ENCODE measurements around the gene CFB.

The CFB gene

DNA sequence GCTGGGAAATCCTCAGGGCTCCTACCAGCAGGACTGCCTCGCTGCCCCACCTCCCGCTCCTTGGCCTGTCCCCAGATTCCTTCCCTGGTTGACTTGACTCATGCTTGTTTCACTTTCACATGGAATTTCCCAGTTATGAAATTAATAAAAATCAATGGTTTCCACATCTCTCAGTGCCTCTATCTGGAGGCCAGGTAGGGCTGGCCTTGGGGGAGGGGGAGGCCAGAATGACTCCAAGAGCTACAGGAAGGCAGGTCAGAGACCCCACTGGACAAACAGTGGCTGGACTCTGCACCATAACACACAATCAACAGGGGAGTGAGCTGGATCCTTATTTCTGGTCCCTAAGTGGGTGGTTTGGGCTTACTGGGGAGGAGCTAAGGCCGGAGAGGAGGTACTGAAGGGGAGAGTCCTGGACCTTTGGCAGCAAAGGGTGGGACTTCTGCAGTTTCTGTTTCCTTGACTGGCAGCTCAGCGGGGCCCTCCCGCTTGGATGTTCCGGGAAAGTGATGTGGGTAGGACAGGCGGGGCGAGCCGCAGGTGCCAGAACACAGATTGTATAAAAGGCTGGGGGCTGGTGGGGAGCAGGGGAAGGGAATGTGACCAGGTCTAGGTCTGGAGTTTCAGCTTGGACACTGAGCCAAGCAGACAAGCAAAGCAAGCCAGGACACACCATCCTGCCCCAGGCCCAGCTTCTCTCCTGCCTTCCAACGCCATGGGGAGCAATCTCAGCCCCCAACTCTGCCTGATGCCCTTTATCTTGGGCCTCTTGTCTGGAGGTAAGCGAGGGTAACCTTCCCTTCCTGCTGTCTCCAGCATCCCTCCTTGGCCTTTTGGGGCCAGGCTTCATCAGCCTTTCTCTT is at the start of gene CFB:
Gene CFB, plus strand, starts transcription at position 589 of the 863 bp plus-strand sequence. Its CDS starts 127 bp downstream, at position 716.
- peak within 1 kb of the TSS; percentile 36 for H3K4me3 ChIP-seq (ENCODE audit: control insufficient read depth, low read depth, low read length)
- DNase-seq (ENCODE audit: low read depth): peak; percentile 46
- no peak for TF ChIP-seq CTCF (IDR thresholded peaks at IDR 0.05; ENCODE audit: control insufficient read depth, insufficient read depth, low read depth, low read length, missing control alignments)

- DNase-seq (ENCODE audit: low read depth): no peak
- TF ChIP-seq CTCF (IDR thresholded peaks at IDR 0.05; ENCODE audit: control insufficient read depth, insufficient read depth, low read depth, low read length, missing control alignments): no peak
- peak overlapping the region; percentile 71 for H3K4me3 ChIP-seq (ENCODE audit: control insufficient read depth, low read depth, low read length)
Measured at GRCh38 chr6:31896493-31896855, 49.4 kb upstream of the CFB start.

- no peak for DNase-seq (ENCODE audit: low read depth)
- peak overlapping the region; percentile 71 for H3K4me3 ChIP-seq (ENCODE audit: control insufficient read depth, low read depth, low read length)
- TF ChIP-seq CTCF (IDR thresholded peaks at IDR 0.05; ENCODE audit: control insufficient read depth, insufficient read depth, low read depth, low read length, missing control alignments): no peak
Measured at GRCh38 chr6:31896856-31897611, 48.9 kb upstream of the CFB start.

GRCh38 chr6:31897612-31898382 is 48.1 kb upstream of the CFB start, which contains the start of gene EHMT2:
Gene EHMT2 (minus strand): TSS chr6:31897698. CDS start chr6:31897677, 21 bp downstream.
- TF ChIP-seq CTCF (IDR thresholded peaks at IDR 0.05; ENCODE audit: control insufficient read depth, insufficient read depth, low read depth, low read length, missing control alignments): no peak
- no peak for DNase-seq (ENCODE audit: low read depth)
- H3K4me3 ChIP-seq (ENCODE audit: control insufficient read depth, low read depth, low read length): peak within 1 kb of the TSS; percentile 71

DNA sequence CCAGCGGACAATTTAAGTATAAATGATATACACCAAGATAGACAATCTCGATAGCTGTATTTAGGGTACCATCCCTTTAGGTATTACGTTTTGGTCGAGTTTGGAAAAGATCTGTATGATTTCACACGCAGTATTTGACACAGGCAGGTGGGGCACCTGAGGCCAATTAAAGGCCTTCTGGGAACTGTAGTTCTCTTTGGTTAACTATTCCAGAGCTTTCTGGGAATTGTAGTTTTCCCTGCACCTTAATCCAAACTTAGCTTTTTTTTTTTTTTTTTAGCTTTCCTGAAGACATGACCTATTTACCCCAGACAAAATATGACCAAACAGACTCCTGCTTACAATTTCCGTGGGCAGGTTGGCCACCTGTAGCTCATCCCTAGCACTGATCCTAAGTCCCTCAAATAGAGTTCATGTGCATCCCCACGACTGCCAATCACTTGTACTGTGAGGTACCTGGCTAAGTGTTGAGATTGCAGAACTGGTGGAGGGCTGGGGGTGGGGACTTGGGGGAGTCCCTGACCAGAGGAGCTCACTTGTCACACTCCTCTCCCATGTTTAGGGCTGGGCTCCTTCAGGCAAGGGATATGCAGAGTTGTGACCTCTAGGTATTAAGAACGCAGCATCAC is 47.4 kb upstream of the CFB start:
- H3K4me3 ChIP-seq (ENCODE audit: control insufficient read depth, low read depth, low read length): peak overlapping the region; percentile 71
- DNase-seq (ENCODE audit: low read depth): no peak

More for the DNA sequence above, 47.4 kb upstream of the CFB start:
- TF ChIP-seq CTCF (IDR thresholded peaks at IDR 0.05; ENCODE audit: control insufficient read depth, insufficient read depth, low read depth, low read length, missing control alignments): no peak

All from AG09309 (cell line).